Thyroid gland (tissue), 4 donors: ENCODE data around the gene MED25. TPM values are rescaled to one million over a fixed set of nuclear protein-coding genes. Genes with fewer than 3 reads are reported as not detected.

ENCODE experiments used
- DNase-seq, 2 donors: peaks; one replicate each; pipeline ENCODE4 v3.0.0-alpha.2; 2019
- H3K27ac ChIP-seq, 3 donors: fragments of 200-600 bp; sonication (generic); 1 replicate in 2 of 3; 2 replicates in 1 of 3; pipeline ENCODE4 v1.5.1; 2016 to 2019; ENCODE audit warnings: mild to moderate bottlenecking in 1 of 3, moderate library complexity in 1 of 3
- H3K27me3 ChIP-seq: fragments of 200-600 bp; sonication (generic); one replicate; pipeline ENCODE4 v1.5.1; 2019
- H3K36me3 ChIP-seq, 2 donors: fragments of 200-600 bp; sonication (generic); one replicate each; pipeline ENCODE4 v1.5.1; 2016 to 2019
- H3K4me1 ChIP-seq, 2 donors: fragments of 200-600 bp; sonication (generic); one replicate each; pipeline ENCODE4 v1.5.1; 2017 to 2019
- H3K4me3 ChIP-seq, 3 donors: fragments of 200-600 bp; sonication (generic); replicated peaks in 1 of 3; 1 replicate in 2 of 3; 2 replicates in 1 of 3; pipeline ENCODE4 v1.5.1; 2016; ENCODE audit warnings: mild to moderate bottlenecking in 1 of 3
- H3K9me3 ChIP-seq: fragments of 200-600 bp; sonication (generic); one replicate; pipeline ENCODE4 v1.5.1; 2017
- CTCF ChIP-seq, 6 experiments: fragments of 200-600 bp in 3 of 6; fragments of 450-650 bp in 3 of 6; sonication (generic) in 3 of 6; IDR thresholded peaks; one replicate each; pipeline ENCODE4 v1.5.1; 2016 to 2019; ENCODE audit warnings: antibody characterized with exemption in 6 of 6, mild to moderate bottlenecking in 2 of 6, inconsistent platforms in 1 of 6, moderate library complexity in 1 of 6
- POLR2A ChIP-seq, 2 donors: fragments of 450-650 bp; IDR thresholded peaks; one replicate each; pipeline ENCODE4 v1.6.1; 2017; ENCODE audit warnings: antibody characterized with exemption in 2 of 2, mild to moderate bottlenecking in 2 of 2, moderate library complexity in 1 of 2
- WGBS, 2 donors: methylation state at CpG; one replicate each; pipeline ENCODE4 v1.1.5; 2017; 5-methylcytosine and 5-hydroxymethylcytosine counted together
- intact Hi-C: fragments of 100-400 bp; cut with DNase I; formaldehyde crosslinking; loops from one replicate; pipeline ENCODE4 v1.15.1; 2023
- total RNA-seq, 4 donors: library from RNA; depleted of rRNA; stranded (reverse); fragments of >200 nt; gene quantifications; one replicate each; pipeline ENCODE4 v1.2.3, GENCODE V29; 2016

MED25 gene
- total RNA-seq, 4 donors from 2014 or later = 42.6 to 50.2 (median 44.9) TPM

GRCh38 chr19:49811328-49811727 is 6.8 kb upstream of the MED25 start:
- no peak for DNase-seq
- 90 to 93% methylated on average over 6 of the region's 6 CpGs for WGBS, 2 donors
- TF ChIP-seq CTCF (IDR thresholded peaks at IDR 0.05) = no peak
- TF ChIP-seq POLR2A (IDR thresholded peaks at IDR 0.05) = no peak
- H3K27ac ChIP-seq = no peak overlapping the region
- peaks cover 17 to 22% of the 10 kb centered on the region in 2 donors for H3K4me1 ChIP-seq
- intact Hi-C loops = no loop called here
- H3K36me3 ChIP-seq = no peaks in the 10 kb centered on the region
- H3K9me3 ChIP-seq = no peaks in the 10 kb centered on the region
- H3K27me3 ChIP-seq = no peaks in the 10 kb centered on the region
- H3K4me3 ChIP-seq = no peak overlapping the region

- peak overlapping the region; percentile 90 to 97 (median 95) for H3K27ac ChIP-seq
- peak overlapping the region; percentile 11 to 87 (median 54) for H3K4me3 ChIP-seq
- no peaks in the 10 kb centered on the region for H3K9me3 ChIP-seq
- H3K36me3 ChIP-seq = no peaks in the 10 kb centered on the region
- no peak for DNase-seq
- H3K4me1 ChIP-seq = peaks cover 17 to 28% of the 10 kb centered on the region in 2 donors
- 47 to 75% methylated on average over 7 to 10 of the region's 11 CpGs for WGBS, 2 donors
- TF ChIP-seq POLR2A (IDR thresholded peaks at IDR 0.05) = no peak
- H3K27me3 ChIP-seq = no peaks in the 10 kb centered on the region
- intact Hi-C loops = no loop called here
Measured at GRCh38 chr19:49812452-49812996, 5.6 kb upstream of the MED25 start.

- peak within 1 kb of the TSS; percentile 11 to 87 (median 54) for H3K4me3 ChIP-seq
- no peaks in the 10 kb centered on the region for H3K36me3 ChIP-seq
- DNase-seq = peak; percentile 96
- intact Hi-C loops = no loop called here
- TF ChIP-seq POLR2A (IDR thresholded peaks at IDR 0.05) (peak in 1 of 2 donors; percentile 7), CTCF (IDR thresholded peaks at IDR 0.05) (peak in 3 of 6 experiments; percentile 31 to 35 (median 34))
- 0 to 1% methylated on average over 31 to 42 of the region's 45 CpGs for WGBS, 2 donors
- H3K27ac ChIP-seq = peak within 1 kb of the TSS; percentile 90 to 97 (median 95)
- H3K4me1 ChIP-seq = peaks cover 17 to 28% of the 10 kb centered on the region in 2 donors
- H3K9me3 ChIP-seq = no peaks in the 10 kb centered on the region
- no peaks in the 10 kb centered on the region for H3K27me3 ChIP-seq
Measured at GRCh38 chr19:49812997-49813861, 4.9 kb upstream of the MED25 start, which contains the start of gene FUZ. FUZ (minus strand) TSS chr19:49813292; CDS start chr19:49813106, 186 bp downstream.

- H3K4me1 ChIP-seq = peaks cover 21 to 26% of the 10 kb centered on the region in 2 donors
- TF ChIP-seq CTCF (IDR thresholded peaks at IDR 0.05) = no peak
- TF ChIP-seq POLR2A (IDR thresholded peaks at IDR 0.05) = no peak
- peak overlapping the region; percentile 90 to 97 (median 95) for H3K27ac ChIP-seq
- DNase-seq = no peak
- no peaks in the 10 kb centered on the region for H3K27me3 ChIP-seq
- H3K36me3 ChIP-seq = no peaks in the 10 kb centered on the region
- intact Hi-C loops = no loop called here
- H3K4me3 ChIP-seq = no peak overlapping the region
- WGBS, 2 donors = 75 to 96% methylated on average over 1 of the region's 1 CpG
- H3K9me3 ChIP-seq = no peaks in the 10 kb centered on the region
Measured at GRCh38 chr19:49814010-49814409, 4.1 kb upstream of the MED25 start.

GRCh38 chr19:49816590-49816989 is 1.5 kb upstream of the MED25 start:
- WGBS, 2 donors = 76 to 82% methylated on average over 14 of the region's 14 CpGs
- no peak for TF ChIP-seq POLR2A (IDR thresholded peaks at IDR 0.05)
- TF ChIP-seq CTCF (IDR thresholded peaks at IDR 0.05) = no peak
- Histone ChIP-seq H3K27ac (peak overlapping the region; percentile 85 to 97 (median 92)), H3K4me1 (peaks cover 39 to 40% of the 10 kb centered on the region in 2 donors), H3K27me3 (no peaks in the 10 kb centered on the region), H3K36me3 (no peaks in the 10 kb centered on the region), H3K9me3 (no peaks in the 10 kb centered on the region), H3K4me3 (no peak overlapping the region)
- intact Hi-C loops = loop anchor here (5.0 kb wide), 1 partner anchor 36 kb away; the partner anchor contains the start of gene PTOV1
- no peak for DNase-seq
